Skeletal muscle cell (primary cell): ENCODE results near the gene RILPL1.
"Not testable (repeated sequence)": the region's sequence is repeated elsewhere in the genome, so short reads cannot be mapped to it uniquely, and the experiment has no call there.

Source experiments
- DNase-seq: peaks from one replicate; pipeline ENCODE4 v3.0.0-alpha.2; 2010; ENCODE audit warnings: low read depth
- H3K4me3 ChIP-seq: 2 replicates; pipeline ENCODE4 v1.5.1; 2011; ENCODE audit warnings: low read depth, mild to moderate bottlenecking, control low read depth, low read length, moderate library complexity

The RILPL1 gene

GRCh38 chr12:123532019-123532418 lies 1.5 kb downstream of the RILPL1 start:
- no peak for DNase-seq
- H3K4me3 ChIP-seq = peak overlapping the region; percentile 60

DNA sequence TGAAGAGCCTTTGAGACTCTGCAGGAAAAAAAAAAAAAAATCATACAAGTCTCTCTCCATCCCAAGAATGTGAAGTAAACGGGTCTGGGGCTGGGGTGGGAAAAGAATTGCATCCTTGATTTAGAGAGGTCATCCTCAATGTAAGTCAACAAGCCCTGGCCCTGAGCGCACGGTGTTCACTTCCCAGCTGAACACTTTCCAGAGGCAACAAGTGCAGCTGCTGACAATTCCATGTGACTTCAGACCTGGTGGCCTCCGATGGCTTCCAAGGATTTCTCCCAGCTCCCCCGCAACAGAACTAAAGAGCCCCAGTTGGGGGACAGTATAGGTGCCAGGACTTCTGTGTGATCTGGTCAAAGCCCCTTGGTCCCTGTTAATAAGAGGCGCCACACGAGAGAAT lies 2.4 kb downstream of the RILPL1 start:
- no peak overlapping the region for H3K4me3 ChIP-seq
- no peak for DNase-seq

- no peak for DNase-seq
- no peak overlapping the region for H3K4me3 ChIP-seq
Observed at GRCh38 chr12:123530668-123531067, 2.9 kb downstream of the RILPL1 start.

DNA sequence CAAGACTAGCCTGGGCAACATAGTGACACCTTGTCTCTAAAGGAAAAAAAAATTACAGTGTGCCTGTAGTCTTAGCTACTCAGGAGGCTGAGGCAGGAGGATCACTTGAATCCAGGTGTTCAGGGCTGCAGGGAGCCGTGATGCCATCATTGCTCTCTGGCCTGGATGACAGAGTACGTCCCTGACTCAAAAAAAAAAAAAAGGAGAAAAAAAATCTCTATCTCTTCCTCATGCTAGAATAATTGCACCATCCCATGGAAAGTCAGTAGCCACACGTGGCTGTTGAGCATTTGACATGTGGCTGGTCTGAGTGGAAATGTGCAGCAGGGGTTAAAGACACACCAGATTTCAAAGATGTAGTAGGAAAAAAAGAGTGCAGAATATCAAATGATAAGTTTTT lies 3.8 kb downstream of the RILPL1 start:
- no peak overlapping the region for H3K4me3 ChIP-seq
- no peak for DNase-seq

DNA sequence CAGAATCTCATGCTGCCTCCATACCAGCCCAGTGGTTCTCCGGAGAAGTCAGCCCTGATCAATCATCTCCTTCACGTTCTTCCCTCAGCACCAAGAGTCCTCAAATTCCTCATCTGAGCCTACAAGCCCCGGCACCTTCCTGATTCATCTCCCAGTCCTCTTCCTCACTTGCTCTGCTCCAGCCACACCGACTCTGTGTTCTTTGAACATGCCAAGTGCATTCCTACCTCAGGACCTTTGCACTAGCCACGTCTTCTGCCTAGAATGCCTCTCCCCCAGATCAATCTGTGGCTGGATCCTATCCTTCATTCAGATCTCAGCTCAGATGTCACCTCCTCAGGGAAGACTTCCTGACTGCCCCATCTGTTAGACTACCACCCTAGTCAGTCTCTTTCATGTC lies 4.7 kb downstream of the RILPL1 start:
- H3K4me3 ChIP-seq = no peak overlapping the region
- no peak for DNase-seq

DNA sequence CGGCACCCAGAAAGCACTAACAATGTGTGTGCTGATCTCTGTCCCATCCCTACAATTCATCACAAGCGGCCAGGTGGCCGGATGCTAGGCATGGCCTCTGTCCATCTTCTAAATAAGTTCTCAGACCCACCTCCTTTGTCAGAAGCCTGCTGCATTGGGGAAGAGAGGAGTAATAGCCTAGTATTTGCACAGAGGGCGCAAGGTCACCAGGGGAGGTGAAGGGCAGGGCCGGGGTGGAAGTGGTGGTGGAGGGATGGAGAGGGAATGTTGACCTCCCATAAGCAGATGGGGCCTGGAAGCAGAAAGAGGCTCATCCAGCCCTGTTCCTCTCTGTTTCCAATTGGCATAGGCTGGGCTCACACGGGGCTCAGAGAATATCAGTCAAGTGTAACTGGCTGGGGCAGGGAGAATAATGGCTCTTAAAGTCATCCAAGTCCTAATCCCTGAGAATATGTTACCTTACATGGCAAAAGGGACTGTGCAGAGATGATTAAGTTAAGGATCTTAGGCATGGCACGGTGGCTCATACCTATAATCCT lies 6.9 kb downstream of the RILPL1 start:
- H3K4me3 ChIP-seq = no peak overlapping the region
- no peak for DNase-seq

- H3K4me3 ChIP-seq = no peak overlapping the region
- DNase-seq = no peak
Observed at GRCh38 chr12:123524378-123524777, 9.1 kb downstream of the RILPL1 start.

DNA sequence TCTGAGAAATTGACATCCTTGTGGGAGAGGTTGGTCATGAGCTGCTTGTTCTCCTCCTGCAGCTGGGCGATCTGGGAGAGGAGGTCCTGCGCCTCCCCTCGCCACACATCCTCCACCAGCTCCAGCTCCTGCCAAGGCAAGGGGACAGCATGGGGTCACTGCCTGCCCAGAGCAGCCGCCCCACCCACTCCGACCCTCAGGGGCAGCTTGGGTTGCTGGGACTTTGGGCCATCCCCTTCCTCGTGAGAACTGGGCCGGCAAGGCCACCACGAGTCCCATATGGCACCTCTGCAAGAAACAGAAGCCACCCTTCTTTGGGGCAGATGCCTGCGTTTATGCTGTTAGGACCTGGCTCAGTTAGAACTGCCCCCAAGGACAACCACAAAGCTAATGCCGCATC lies 10.0 kb downstream of the RILPL1 start:
- no peak overlapping the region for H3K4me3 ChIP-seq
- DNase-seq = no peak

GRCh38 chr12:123522164-123522563 lies 11.4 kb downstream of the RILPL1 start:
- no peak for DNase-seq
- H3K4me3 ChIP-seq = no peak overlapping the region

DNA sequence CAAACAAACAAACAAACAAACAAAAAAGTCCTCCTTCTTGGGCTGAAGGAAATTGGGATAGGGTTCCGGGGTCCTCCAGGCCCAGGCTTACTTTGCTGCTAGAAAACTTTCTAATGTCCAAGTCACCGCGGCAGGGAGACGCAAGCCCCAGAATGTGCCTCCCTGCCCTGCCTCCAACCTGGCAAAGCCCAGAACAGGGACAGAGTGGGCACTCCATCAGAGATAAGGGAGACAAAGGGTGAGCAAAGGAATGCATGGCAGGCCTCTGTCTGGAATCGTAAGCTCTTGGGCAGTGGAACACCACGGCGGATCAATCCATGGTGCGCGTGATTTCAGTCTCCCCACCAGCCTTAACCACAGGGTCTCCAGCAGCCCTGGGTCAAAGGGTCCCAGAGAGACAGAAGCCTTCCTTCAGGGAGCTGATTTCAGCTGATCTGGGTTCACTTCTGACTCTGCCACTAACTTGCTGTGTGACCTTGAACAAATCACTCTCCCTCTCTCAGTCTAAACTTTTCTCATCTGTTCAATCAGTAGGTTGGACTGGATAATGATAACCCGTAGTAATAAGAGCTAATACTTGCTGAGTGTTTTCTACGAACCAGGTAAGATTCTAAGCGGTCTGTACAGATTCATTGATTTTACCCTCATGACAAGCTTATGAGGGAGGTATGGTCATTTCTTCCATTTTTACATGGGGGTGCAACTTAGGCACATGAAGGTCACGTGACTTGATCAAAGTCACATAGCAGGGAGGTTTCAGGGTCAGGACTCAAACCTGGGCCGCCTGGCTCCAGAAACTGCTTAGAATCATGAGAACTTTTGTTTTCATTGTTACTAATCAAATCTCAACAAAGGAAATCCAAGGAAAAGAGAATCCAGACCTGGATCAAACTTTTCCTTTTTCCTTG lies 12.7 kb downstream of the RILPL1 start:
- no peak overlapping the region for H3K4me3 ChIP-seq
- DNase-seq = no peak

DNA sequence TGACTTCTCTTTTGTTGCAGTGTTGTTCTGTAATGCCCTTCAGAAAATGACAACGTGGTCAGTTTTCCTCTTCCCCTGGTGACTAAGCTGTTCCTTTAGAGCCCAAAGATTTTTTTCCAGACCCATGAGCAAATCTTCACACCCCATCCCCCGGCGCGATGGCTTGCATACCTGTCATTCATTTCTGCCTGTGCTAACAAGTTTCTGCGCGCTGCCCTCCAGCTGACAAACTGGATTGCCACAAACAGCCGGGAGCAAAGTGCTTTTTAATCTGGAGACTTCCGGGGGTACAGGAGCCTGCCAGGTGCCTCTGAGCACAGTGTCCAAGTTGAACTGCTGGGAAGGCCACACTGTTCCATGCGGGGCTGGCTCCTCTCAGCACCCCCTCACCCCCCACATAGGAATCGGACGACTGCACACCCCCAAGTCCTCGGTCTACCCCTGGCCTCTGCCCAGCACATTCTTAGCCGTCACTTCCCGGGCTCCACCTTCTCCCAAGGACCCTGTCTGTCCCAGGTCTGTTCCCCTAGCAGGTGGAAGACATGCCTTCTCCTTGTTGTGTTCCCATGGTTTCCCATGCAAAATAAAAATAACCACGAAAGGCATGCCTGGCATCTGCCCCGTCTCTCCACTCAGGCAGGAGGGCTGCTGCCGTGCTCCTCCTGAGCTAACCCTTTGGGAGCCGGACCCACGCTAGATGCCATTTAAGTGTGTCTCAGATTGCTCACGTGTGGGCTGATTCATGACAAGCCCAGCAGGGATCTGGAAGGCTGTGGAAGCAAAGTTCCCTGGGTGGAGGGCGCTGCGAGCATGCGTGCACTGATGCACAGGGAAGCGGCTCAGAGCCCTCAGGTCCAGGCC lies 14.1 kb downstream of the RILPL1 start:
- no peak overlapping the region for H3K4me3 ChIP-seq
- DNase-seq = no peak

DNA sequence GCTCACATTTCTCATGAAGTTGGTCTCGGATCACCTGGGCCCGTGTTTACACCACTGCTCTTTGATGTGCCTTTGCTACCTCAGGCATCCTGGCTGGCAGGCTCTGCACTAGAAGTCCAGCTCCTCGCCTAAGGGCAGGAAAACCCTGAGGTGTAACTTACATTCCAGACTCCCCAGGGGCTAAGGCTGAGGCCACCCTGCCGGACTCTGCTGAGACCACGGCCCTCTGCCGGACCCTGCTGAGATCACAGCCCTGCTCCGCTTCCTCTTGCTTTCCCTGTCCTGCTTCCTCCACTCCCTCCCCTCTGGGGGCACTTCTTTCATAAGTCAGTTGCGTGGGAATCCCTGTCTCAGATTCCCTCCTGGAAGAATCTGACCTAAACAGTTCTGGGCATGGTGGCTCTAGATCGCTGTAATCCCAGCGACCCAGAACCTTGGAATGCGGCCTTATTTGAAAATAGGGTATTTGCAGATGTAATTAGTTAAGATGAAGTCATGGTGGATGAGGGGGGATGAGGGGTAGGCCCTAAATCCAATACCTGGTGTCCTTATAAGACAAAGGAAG lies 17.2 kb downstream of the RILPL1 start:
- DNase-seq = no peak
- no peak overlapping the region for H3K4me3 ChIP-seq

DNA sequence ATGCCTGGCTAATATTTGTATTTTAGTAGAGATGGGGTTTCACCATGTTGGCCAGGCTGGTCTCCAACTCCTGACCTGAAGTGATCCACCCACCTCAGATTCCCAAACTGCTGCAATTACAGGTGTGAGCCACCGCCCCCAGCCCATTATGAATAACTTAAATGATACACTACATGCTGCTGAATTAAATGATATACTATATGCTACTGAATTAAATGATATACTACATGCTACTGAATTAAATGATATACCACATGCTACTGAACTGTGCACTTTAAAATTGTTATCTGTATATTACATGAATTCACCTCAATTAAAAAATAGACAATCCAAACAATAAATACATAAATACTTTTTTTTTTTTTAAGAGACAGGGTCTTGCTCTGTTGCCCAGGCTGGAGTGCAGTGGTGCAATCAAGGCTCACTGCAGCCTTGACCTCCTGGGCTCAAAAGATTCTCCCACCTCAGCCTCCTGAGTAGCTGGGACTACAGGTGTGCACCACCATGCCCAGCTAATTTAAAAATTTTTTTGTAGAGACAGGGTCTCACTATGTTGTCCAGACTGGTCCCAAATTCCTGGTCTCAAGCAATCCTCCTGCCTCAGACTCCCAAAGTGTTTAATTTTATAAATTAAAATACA lies 18.8 kb downstream of the RILPL1 start:
- not testable (repeated sequence) for DNase-seq, H3K4me3 ChIP-seq

DNA sequence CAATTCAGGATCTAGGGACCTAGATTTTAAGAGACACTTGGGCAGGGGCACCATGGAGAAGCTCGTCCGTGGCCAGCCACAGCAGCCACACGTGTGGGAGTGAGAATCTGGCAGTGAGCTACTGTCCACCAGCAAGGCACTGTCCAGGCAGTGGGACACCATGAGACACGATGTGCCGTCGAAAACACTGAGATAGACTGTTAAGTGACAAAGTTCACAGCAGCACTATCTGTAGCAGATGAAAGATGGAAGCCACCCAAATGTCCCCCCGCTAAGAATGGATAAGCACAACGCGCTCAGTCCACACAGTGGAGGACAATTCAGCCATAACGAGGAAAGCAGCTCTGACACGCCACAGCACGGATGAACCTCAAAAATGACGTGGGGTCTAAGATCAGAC lies 19.7 kb downstream of the RILPL1 start:
- no peak for DNase-seq

GRCh38 chr12:123512838-123513665 lies 20.5 kb downstream of the RILPL1 start:
- no peak for DNase-seq
- H3K4me3 ChIP-seq = no peak overlapping the region

More for the DNA sequence above, 19.7 kb downstream of the RILPL1 start:
- H3K4me3 ChIP-seq = no peak overlapping the region

DNA sequence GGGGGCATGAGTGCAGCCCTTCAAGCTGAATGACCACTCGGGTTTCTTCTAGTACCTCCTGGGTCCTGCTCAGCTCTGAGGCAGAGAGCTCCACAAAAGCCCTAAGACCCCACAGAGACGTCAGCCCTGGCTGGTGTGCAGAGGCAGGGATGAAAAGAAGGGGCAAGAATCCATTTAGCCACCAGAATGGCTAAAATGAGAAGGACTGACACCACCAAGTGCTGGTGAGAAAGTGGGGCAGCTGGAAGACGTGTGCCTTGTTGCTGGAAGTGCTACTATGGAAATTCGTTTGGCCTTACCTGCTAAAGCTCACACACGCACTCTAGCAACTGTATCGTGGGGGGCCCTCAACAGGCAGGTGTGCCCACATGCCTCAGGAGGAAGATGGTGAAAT lies 26.7 kb downstream of the RILPL1 start:
- no peak overlapping the region for H3K4me3 ChIP-seq

DNA sequence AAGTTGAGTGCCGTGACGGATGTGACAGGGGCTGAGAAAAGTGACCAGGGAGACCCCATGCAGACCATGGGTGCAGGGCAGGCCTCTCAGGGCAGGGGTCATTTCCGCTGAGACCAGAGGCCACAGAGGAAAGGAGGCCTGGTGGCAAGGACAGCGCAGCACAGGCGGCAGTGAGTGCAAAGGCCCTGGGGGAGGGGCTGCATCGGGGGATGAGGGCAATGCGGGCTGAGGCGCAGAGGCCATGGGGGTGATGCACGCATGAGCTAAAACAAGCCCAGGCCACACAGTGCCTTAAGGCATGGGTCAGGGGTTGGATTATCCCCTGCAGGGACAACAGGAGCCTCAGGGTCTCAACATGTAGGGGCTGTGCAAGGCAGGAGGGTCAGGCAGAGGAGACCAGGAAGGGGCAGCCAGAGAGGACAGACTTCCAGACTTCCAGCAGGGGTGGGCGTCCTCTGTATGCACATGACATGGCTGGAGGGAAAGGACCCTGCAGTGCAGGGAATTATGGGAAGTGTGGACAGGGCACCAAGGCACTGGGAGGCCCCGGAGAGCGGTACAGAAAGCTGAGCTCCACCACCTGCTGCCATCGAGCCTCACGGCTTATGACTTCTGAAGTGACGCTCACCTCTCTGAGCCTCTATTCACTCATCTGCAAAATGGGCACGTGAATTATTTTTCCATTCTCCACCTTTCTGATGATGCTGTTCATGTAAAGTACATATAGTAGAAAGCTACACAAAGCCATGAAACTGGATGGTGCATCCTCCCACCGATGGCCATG lies 27.3 kb downstream of the RILPL1 start:
- H3K4me3 ChIP-seq = no peak overlapping the region
- DNase-seq = no peak

More for the DNA sequence above, 26.7 kb downstream of the RILPL1 start:
- no peak for DNase-seq

DNA sequence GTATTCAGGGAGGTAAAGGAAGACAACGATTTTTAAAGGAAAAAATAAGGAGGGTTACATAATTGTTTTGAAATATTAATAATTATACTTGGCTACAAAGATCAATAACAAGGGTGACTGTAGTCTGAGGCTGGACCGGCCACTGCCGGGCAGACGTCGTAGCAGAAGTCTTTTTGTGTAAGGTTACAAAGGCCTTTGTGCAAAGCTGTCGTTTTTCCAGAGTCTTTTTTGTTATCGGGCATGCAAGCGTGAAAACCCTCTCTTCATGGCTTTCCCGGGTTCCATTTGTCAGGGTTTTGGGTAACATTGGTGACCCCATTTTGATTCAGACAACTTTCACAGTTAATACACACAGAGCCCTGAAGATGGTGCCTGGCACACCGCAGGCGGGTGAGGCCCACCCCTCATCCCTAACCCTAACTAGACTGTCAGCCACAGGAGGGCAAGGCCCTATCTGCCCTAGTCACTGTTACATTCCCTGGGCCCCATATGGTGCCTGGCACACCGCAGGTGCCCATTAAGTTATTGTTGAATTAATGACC lies 31.3 kb downstream of the RILPL1 start:
- DNase-seq = no peak
- H3K4me3 ChIP-seq = no peak overlapping the region
